HG02610 (cell line): ENCODE data around the gene HIF3A.
A peak's percentile ranks its signal among the peaks of the same experiment; 100 is the strongest.
"Not testable (repeated sequence)": the region's sequence is repeated elsewhere in the genome, so short reads cannot be mapped to it uniquely, and the experiment has no call there.

Experiments used
- ATAC-seq: cut with Tn5 transposase; IDR thresholded peaks from one replicate; pipeline ENCODE4 v1.9.1; 2021; ENCODE audit warnings: mild to moderate bottlenecking, moderate library complexity; ENCODE audit not compliant: unreplicated experiment

HIF3A gene

DNA sequence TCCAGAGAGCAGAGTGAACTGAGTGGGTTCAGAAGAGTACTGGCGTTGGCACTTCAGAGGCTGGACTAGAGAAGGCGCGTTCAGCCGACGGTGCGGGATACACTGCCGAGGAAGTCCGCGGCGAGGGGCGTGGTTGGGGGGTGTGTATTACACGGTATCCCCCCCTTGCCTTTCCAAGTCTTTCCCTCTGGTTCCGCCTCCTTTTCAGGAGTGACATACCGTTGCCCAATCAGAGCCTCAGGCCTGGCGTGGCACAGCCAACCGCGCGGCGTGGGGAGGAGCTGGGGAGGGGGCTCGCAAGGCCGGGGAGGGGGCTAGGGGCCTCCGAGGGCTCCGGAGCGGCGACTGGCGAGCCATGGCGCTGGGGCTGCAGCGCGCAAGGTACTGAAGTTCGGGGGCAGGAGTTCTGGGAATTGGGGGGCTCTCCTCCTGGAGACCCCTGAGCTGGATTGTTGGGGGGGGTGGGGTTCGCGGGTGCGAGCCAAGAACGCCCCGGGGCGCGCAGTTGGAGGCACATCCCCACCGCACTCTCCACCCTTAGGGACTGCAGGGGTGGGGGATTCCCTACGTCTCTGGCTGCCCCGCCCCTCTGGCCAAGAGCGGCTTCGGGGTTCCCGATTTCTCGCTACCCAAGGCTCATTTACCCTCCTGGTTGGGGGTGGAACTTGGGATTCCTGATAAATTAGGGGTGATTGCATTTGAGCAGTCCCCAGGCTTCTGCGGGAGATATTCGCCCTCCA is at the start of gene HIF3A:
HIF3A (plus strand) TSS at position 321 of the 740 bp plus-strand sequence; CDS start at position 356, 35 bp downstream.
- ATAC-seq, result no peak

- no peak for ATAC-seq
Observed at GRCh38 chr19:46250076-46250735, 46.6 kb upstream of the HIF3A start.

DNA sequence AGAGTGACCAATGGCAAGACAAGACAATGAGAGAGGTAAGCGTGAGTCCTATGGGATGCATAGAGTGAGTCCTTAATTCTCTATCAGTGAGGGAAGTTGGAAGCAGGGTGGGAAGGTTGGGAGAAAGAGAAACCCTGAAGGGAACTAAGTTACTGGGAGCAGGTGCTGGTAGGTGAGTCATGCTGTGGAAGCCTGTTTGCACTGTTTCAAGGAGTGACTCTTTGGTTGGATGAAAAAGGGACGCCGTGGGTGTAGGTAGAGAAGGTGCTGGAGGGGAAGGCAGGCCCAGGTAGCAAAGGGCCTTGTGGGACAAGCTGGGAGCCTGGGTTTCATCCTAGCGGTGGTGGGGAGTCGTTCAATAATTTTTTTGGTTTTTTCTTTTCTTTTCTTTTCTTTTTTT is 45.4 kb upstream of the HIF3A start:
- no peak for ATAC-seq

DNA sequence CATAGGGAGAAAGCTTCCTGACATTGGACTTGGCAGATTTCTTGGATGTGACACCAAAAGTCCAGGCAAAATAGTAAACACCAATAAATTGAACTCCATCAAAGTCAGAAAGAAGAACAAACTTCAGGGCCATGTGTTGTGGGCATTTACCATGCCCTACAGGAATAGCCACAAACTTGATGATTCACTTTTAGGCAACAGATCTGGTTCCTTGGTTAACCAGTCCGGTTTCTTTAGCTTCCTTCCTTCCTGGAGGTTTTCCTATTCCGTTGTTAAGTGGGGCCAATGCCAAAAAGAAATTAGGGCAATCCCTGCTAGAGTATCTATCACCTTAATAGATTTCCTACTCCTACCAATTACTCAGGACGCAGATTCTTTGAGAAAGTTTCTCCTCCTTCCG is 42.1 kb upstream of the HIF3A start:
- ATAC-seq, result no peak

GRCh38 chr19:46256855-46257254 is 40.0 kb upstream of the HIF3A start:
- no peak for ATAC-seq

DNA sequence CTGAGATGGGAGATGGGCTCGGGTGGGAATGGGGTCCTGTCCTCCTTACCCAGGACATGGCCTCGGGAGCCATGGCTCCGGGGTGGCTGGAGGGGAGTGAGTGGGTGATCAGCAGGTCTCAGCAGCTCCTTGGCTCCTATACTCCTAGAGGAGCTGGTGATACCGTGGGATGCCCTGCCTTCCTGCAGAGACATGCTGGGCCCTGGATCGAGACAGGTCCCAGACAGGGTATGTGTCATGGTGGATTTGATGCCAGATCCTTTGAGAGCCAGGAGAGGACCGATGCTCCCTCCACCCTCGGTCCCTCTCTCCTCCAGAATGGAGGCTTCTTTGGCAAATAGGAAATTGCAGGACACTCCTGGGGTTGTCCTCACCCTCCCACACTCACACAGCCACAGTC is 35.3 kb upstream of the HIF3A start:
- ATAC-seq, result not testable (repeated sequence)

DNA sequence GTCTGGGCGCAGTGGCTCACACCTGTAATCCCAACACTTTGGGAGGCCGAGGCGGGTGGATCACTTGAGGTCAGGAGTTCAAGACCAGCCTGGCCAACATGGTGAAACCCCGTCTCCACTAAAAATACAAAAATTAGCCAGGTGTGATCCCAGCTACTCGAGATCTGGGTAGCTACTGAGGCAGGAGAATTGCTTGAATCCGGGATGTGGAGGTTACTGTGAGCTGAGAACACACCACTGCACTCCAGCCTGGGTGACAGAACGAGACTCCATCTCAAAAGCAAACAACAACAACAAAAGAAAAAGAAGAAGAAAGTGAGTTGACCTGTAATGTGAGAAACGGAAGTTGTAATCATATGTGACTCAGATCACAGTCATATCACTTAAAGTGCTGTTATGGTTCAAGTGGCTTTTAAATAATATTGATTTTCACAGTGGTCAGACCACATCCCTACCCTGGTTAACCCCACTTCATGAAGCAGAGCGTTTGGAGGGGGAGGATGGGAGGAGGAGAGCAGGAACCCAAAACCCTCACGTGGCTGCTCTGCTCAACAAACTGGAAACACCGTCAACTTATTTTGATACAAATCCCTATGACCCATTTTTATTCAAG is 34.1 kb upstream of the HIF3A start:
- ATAC-seq, result peak; percentile 88

GRCh38 chr19:46264801-46265200 is 32.0 kb upstream of the HIF3A start:
- ATAC-seq, result not testable (repeated sequence)

- ATAC-seq, result no peak
Observed at GRCh38 chr19:46265217-46265828, 31.5 kb upstream of the HIF3A start.

GRCh38 chr19:46269101-46269500 is 27.7 kb upstream of the HIF3A start:
- ATAC-seq, result no peak

DNA sequence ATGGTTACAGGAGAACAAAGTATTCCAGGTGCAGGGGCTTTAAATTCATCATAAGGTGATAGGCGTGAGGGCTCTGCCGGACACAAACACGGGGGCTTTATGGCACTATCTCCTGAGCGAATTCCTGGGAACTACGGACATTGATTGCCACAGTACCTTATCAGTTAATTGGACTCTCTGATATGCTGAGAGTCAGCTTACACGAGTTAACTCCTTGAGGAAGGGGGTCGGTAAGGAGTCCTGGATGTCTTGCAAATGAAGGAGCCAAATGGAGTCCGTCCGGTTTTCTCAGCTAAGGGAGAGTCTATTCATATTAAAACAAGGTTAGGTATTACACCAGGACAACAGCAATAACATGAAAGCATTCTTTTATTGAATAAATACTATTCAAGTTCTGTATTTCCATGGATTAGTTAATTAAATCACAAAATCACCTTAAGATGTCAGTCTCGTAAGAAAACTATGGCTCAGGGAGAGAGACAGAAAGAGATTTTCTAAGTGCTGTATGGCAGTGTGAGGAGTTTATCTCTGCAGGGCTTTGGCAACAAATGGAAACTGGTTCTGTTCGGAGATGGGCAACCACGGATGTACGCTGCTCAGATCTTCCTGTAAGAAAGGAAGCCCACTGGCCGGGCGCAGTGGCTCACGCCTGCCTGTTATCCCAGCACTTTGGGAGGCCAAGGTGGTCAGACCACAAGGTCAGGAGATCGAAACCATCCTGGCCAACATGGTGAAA is 26.2 kb upstream of the HIF3A start:
- ATAC-seq, result no peak

- no peak for ATAC-seq
Observed at GRCh38 chr19:46271481-46272197, 25.2 kb upstream of the HIF3A start.

DNA sequence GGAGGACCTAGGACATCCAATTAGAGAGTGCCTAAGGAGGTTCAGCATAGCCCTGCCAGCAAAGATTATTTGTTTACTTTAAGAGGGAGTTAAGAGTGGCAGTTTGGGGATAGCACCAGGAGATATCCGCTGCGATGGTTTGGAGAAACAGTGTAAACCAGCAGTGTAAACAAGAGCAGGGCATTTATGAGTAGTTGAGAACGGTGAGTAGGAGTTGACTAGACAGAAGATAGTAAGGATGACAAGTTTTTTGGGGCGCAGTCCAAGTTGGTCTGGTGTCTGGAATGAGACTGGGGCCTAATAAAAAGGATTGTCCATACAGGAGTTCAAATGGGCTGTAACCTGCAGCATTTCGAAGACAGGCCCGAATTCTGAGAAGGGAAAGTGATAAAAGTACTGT is 22.9 kb upstream of the HIF3A start:
- ATAC-seq, result not testable (repeated sequence)

GRCh38 chr19:46279177-46279576 is 17.7 kb upstream of the HIF3A start:
- ATAC-seq, result no peak

GRCh38 chr19:46283771-46284170 is 13.1 kb upstream of the HIF3A start:
- ATAC-seq, result no peak

- no peak for ATAC-seq
Observed at GRCh38 chr19:46284635-46285034, 12.2 kb upstream of the HIF3A start.

DNA sequence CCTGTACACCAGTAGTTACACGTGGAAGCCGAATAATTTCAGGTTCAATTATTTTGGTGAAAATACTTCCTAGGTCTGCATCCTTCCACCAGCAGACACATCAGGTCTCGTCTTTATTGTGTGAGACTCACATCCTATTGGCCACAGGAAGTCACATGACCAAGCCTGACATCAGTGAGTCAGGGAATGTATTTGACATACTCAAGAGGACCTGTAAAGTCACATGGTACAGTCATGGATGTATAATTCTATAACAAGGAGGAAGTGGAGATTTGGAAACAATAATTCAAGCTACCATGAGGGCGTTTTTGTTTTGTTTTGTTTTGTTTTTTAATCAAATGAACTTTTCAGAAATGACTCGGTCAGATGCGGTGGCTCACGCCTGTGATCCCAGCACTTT is 9.3 kb upstream of the HIF3A start:
- no peak for ATAC-seq

- no peak for ATAC-seq
Observed at GRCh38 chr19:46288896-46289588, 7.8 kb upstream of the HIF3A start.

DNA sequence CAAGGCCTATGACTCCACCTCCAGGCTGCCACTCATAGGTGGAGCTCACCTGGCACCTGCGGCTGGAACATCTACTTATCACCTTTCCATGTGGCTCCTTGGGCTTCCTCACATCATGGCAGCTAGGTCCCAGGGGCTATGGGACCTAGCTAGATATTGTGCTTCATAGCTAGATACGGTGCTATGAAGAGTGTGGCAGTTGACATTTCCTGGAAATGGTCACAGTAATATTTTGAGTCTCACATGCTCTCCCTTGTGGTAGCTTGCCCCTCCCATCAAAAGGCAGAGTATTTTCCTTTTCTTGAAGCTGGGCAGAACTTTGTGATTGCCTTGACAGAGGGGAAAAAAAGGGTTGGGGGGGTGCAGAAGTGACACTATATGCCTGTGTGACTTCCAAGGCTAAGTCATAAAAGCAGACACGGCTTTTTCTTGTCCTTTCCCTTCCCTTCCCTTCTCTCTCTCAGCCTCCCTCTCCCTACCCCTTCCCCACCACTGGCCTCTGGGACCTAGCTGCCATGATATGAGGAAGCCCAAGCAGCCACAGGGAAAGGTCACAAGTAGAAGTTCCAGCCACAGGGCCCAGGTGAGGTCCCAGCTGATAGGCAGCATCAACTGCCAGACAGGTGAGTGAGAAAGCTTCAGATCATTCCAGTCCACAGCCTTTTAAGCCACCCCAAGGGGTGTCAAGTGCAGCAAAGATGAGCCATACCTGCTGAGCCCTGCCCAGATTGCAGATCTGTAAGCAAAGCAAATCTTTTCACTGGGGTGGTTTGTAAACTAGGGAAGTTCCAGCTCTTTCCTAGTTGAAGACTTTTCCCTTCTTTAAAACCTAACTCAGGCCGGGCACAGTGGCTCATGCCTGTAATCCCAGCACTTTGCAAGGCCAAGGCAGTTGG is 6.9 kb upstream of the HIF3A start:
- no peak for ATAC-seq
